NCI-H82 (cell line): ENCODE data around the gene NTF4.

ENCODE experiments used
- DNase-seq: peaks from one replicate; lab custom pipeline; 2025; lab: John Stamatoyannopoulos, UW

The NTF4 gene

GRCh38 chr19:49020931-49021895 lies 43.4 kb downstream of the NTF4 start:
- no peak for DNase-seq

- peak; percentile 48 for DNase-seq
These were observed 44.3 kb downstream of the NTF4 start for GRCh38 chr19:49020342-49020741.

- DNase-seq: peak; percentile 93
These were observed 45.2 kb downstream of the NTF4 start for GRCh38 chr19:49019242-49019932.

GRCh38 chr19:49018388-49019241 lies 46.0 kb downstream of the NTF4 start:
- peak; percentile 40 for DNase-seq

- DNase-seq: peak; percentile 82
These were observed 46.8 kb downstream of the NTF4 start for GRCh38 chr19:49017666-49018351.

GRCh38 chr19:49017041-49017665 lies 47.5 kb downstream of the NTF4 start, which contains the start of gene LHB:
Gene LHB, minus strand, starts transcription at chr19:49017091. Its CDS starts 10 bp downstream, at chr19:49017081.
- DNase-seq: no peak

- DNase-seq: no peak
These were observed 48.4 kb downstream of the NTF4 start for GRCh38 chr19:49016067-49016839.

- no peak for DNase-seq
These were observed 49.8 kb downstream of the NTF4 start for GRCh38 chr19:49014870-49015255.

- peak; percentile 28 for DNase-seq
These were observed 50.3 kb downstream of the NTF4 start for GRCh38 chr19:49014123-49014869.

GRCh38 chr19:49011194-49011593 lies 53.4 kb downstream of the NTF4 start:
- no peak for DNase-seq
